T-cell (primary cell): Measurements from ENCODE around the gene TNK1. TPM values are rescaled to one million over a fixed set of nuclear protein-coding genes. Genes with fewer than 3 reads are reported as not detected.

Experiments used
- ATAC-seq, 4 experiments: fragments of 200-7000 bp in 3 of 4; fragments of 150-1000 bp in 1 of 4; cut with Tn5 transposase; replicated peaks in 1 of 4; 1 replicate in 3 of 4; 2 replicates in 1 of 4; pipeline ENCODE4 v1.10.0; 2021; ENCODE audit warnings: moderate library complexity in 3 of 4, mild to moderate bottlenecking in 2 of 4, moderate number of reproducible peaks in 1 of 4
- CTCF ChIA-PET, 2 donors: fragments of 300-600 bp; sonication (Branson Sonifier 250); formaldehyde crosslinking; loops; one replicate each; lab custom pipeline; 2022; ENCODE audit warnings: antibody characterized with exemption in 2 of 2; lab: Charles Lee
- POLR2A ChIA-PET, 2 donors: fragments of 300-600 bp; sonication (Branson Sonifier 250); formaldehyde crosslinking; loops; one replicate each; lab custom pipeline; 2022; ENCODE audit warnings: antibody characterized with exemption in 2 of 2; lab: Charles Lee
- DNase-seq, 35 experiments: peaks; one replicate each; pipeline versions ENCODE4 v3.0.0 to v3.0.0-alpha.2; 2013 to 2023
- H3K27ac ChIP-seq: one replicate; pipeline ENCODE4 v1.5.1; 2013; ENCODE audit warnings: low read length
- H3K27me3 ChIP-seq, 2 experiments: replicated peaks in 1 of 2; 1 replicate in 1 of 2; 2 replicates in 1 of 2; pipeline versions ENCODE4 v1.6.1 to v1.7.0; 2013; ENCODE audit warnings: low read length in 1 of 2, mixed read lengths in 1 of 2; ENCODE audit not compliant: control insufficient read depth in 2 of 2, insufficient read depth in 2 of 2; ENCODE audit errors: extremely low read depth in 1 of 2
- H3K36me3 ChIP-seq, 2 donors: 1 replicate in 1 of 2; 2 replicates in 1 of 2; pipeline versions ENCODE4 v1.6.1 to v1.7.0; 2013; ENCODE audit warnings: low read length in 1 of 2; ENCODE audit not compliant: control insufficient read depth in 2 of 2, insufficient read depth in 1 of 2; ENCODE audit errors: extremely low read depth in 1 of 2
- H3K4me1 ChIP-seq, 2 experiments: 1 replicate in 1 of 2; 2 replicates in 1 of 2; pipeline versions ENCODE4 v1.6.1 to v1.7.0; 2013; ENCODE audit warnings: low read length in 2 of 2, mixed read lengths in 1 of 2; ENCODE audit not compliant: insufficient read depth in 2 of 2, control insufficient read depth in 1 of 2; ENCODE audit errors: extremely low read depth in 1 of 2
- H3K4me3 ChIP-seq, 2 donors: 1 replicate in 1 of 2; 2 replicates in 1 of 2; pipeline versions ENCODE4 v1.5.1 to v1.7.0; 2013; ENCODE audit warnings: mild to moderate bottlenecking in 2 of 2, low read length in 1 of 2, moderate library complexity in 1 of 2; ENCODE audit not compliant: control insufficient read depth in 1 of 2; ENCODE audit errors: extremely low read depth in 1 of 2
- H3K9me3 ChIP-seq: 2 replicates; pipeline ENCODE4 v1.7.0; 2013
- H3K27ac Mint-ChIP-seq, 2 donors: one replicate each; pipeline ENCODE4 v1.8.0; 2020 to 2021; ENCODE audit warnings: mild to moderate bottlenecking in 2 of 2, mixed read lengths in 2 of 2
- H3K27me3 Mint-ChIP-seq, 2 donors: one replicate each; pipeline ENCODE4 v1.8.0; 2021 to 2022; ENCODE audit warnings: mixed read lengths in 2 of 2
- H3K36me3 Mint-ChIP-seq: one replicate; pipeline ENCODE4 v1.8.0; 2021; ENCODE audit warnings: mixed read lengths
- H3K4me1 Mint-ChIP-seq, 3 donors: one replicate each; pipeline ENCODE4 v1.8.0; 2020 to 2022; ENCODE audit warnings: mixed read lengths in 3 of 3, mild to moderate bottlenecking in 1 of 3
- H3K4me3 Mint-ChIP-seq, 3 donors: one replicate each; pipeline ENCODE4 v1.8.0; 2020 to 2022; ENCODE audit warnings: mild to moderate bottlenecking in 3 of 3, mixed read lengths in 3 of 3, moderate library complexity in 3 of 3
- H3K9me3 Mint-ChIP-seq, 3 donors: one replicate each; pipeline ENCODE4 v1.8.0; 2020 to 2022; ENCODE audit warnings: mixed read lengths in 3 of 3
- WGBS: methylation state at CpG from one replicate; pipeline ENCODE4 v1.1.5; 2013; ENCODE audit warnings: missing lambda C conversion rate; ENCODE audit not compliant: insufficient coverage; 5-methylcytosine and 5-hydroxymethylcytosine counted together
- total RNA-seq, 35 experiments: library from RNA in 6 of 35; stranded (reverse) in 6 of 35; fragments of 120-200 nt in 1 of 35; gene quantifications; one replicate each; pipeline versions ENCODE4 v1.2.1 to v1.2.4 and lab custom pipeline; 2013 to 2026

The TNK1 gene
- total RNA-seq, 5 donors from 2014 or later (not counting 1 experiment from before 2014, with no cell fraction given) = 5.7 to 18.3 (median 16.0) TPM

GRCh38 chr17:7394452-7395191 is 13.7 kb downstream of the TNK1 start, which contains the start of gene PLSCR3:
PLSCR3 (minus strand) TSS chr17:7394525; CDS start chr17:7394110, 415 bp downstream.
- peak within 1 kb of the TSS; percentile 90 to 92 for H3K27ac Mint-ChIP-seq
- peaks cover 13 to 31% of the 10 kb centered on the region in 2 donors for H3K36me3 ChIP-seq
- WGBS = under 1% methylated on average over 71 of the region's 71 CpGs
- peak; percentile 40 to 87 (median 75) for DNase-seq
- H3K4me3 ChIP-seq = peak within 1 kb of the TSS; percentile 80 to 97
- peak; percentile 86 to 93 (median 90) for ATAC-seq
- peak within 1 kb of the TSS; percentile 91 to 96 (median 93) for H3K4me3 Mint-ChIP-seq
- H3K4me1 ChIP-seq = peaks cover 10 to 50% of the 10 kb centered on the region in 2 experiments
- peak within 1 kb of the TSS; percentile 66 for H3K27ac ChIP-seq
- no peaks in the 10 kb centered on the region for H3K9me3 Mint-ChIP-seq
- POLR2A ChIA-PET = interaction anchor here in 1 of 2 donors (1.0 kb wide), 1 partner anchor 9 kb away, joined by 5 read pairs; the partner anchor contains the start of gene TMEM256
- no peaks in the 10 kb centered on the region for H3K27me3 ChIP-seq
- H3K4me1 Mint-ChIP-seq = peaks cover 32 to 41% (median 39%) of the 10 kb centered on the region in 3 donors
- no peaks in the 10 kb centered on the region for H3K27me3 Mint-ChIP-seq
- peaks cover 14% of the 10 kb centered on the region for H3K36me3 Mint-ChIP-seq
- no peaks in the 10 kb centered on the region for H3K9me3 ChIP-seq
- CTCF ChIA-PET = interaction anchor here in 1 of 2 donors (0.6 kb wide), 2 partner anchors 9 to 1525 kb away, joined by 3 read pairs; partner anchors contain the start of gene TMEM256

GRCh38 chr17:7396147-7396546 is 15.3 kb downstream of the TNK1 start:
- Histone ChIP-seq H3K9me3 (no peaks in the 10 kb centered on the region), H3K4me1 (peaks cover 8 to 35% of the 10 kb centered on the region in 2 experiments), H3K36me3 (peaks cover 0 to 15% of the 10 kb centered on the region in 2 donors), H3K27me3 (no peaks in the 10 kb centered on the region), H3K27ac (no peak overlapping the region), H3K4me3 (no peak overlapping the region)
- DNase-seq (no peak), ATAC-seq (no peak)
- H3K27me3 Mint-ChIP-seq = no peaks in the 10 kb centered on the region
- H3K36me3 Mint-ChIP-seq = peaks cover 9% of the 10 kb centered on the region
- H3K4me3 Mint-ChIP-seq = peak overlapping the region in 1 of 3 donors; percentile 28
- 94% methylated on average over 3 of the region's 4 CpGs for WGBS
- no peaks in the 10 kb centered on the region for H3K9me3 Mint-ChIP-seq
- POLR2A ChIA-PET = no interaction called here
- peaks cover 27 to 30% (median 29%) of the 10 kb centered on the region in 3 donors for H3K4me1 Mint-ChIP-seq
- CTCF ChIA-PET = no interaction called here
- H3K27ac Mint-ChIP-seq = peak overlapping the region in 1 of 2 donors; percentile 48

GRCh38 chr17:7398612-7399011 is 17.7 kb downstream of the TNK1 start:
- no peaks in the 10 kb centered on the region for H3K9me3 ChIP-seq
- Mint-ChIP-seq H3K4me3 (no peak overlapping the region), H3K4me1 (peaks cover 17 to 18% (median 18%) of the 10 kb centered on the region in 3 donors), H3K27me3 (no peaks in the 10 kb centered on the region), H3K27ac (no peak overlapping the region), H3K9me3 (no peaks in the 10 kb centered on the region), H3K36me3 (peaks cover 3% of the 10 kb centered on the region)
- H3K4me3 ChIP-seq = no peak overlapping the region
- POLR2A ChIA-PET = interaction anchor here (0.7 kb wide), 2 partner anchors 14 to 24 kb away, joined by 4 read pairs; no protein-coding TSS in a partner anchor
- DNase-seq (no peak), ATAC-seq (no peak)
- CTCF ChIA-PET = interaction anchor here (0.6 to 1.1 kb wide), 3 partner anchors 14 to 762 kb away, joined by 3 to 4 read pairs (median 3); no protein-coding TSS in a partner anchor
- no peak overlapping the region for H3K27ac ChIP-seq
- no peaks in the 10 kb centered on the region for H3K27me3 ChIP-seq
- WGBS = no CpG with 5 or more reads among the region's 2 CpGs
- no peaks in the 10 kb centered on the region for H3K36me3 ChIP-seq
- peaks cover 2 to 19% of the 10 kb centered on the region in 2 experiments for H3K4me1 ChIP-seq

GRCh38 chr17:7403043-7403726 is 22.3 kb downstream of the TNK1 start:
- peak in 13 of 35 experiments; percentile 12 to 46 (median 25) for DNase-seq
- H3K27ac ChIP-seq = peak overlapping the region; percentile 84
- H3K27ac Mint-ChIP-seq = peak overlapping the region; percentile 72 to 96

GRCh38 chr17:7403727-7403976 is 22.8 kb downstream of the TNK1 start:
- ATAC-seq = no peak
- no peaks in the 10 kb centered on the region for H3K9me3 Mint-ChIP-seq
- Histone ChIP-seq H3K36me3 (no peaks in the 10 kb centered on the region), H3K9me3 (no peaks in the 10 kb centered on the region), H3K27ac (peak overlapping the region; percentile 84), H3K27me3 (peaks cover 0 to 8% of the 10 kb centered on the region in 2 experiments), H3K4me1 (peaks cover 2 to 29% of the 10 kb centered on the region in 2 experiments), H3K4me3 (peak overlapping the region; percentile 92 to 93)
- CTCF ChIA-PET = interaction anchor here in 1 of 2 donors (0.6 to 1.0 kb wide), 8 partner anchors 10 to 283 kb away, joined by 3 to 21 read pairs (median 4); partner anchors contain the start of genes PLSCR3, SAT2, TMEM102 and TP53
- H3K27me3 Mint-ChIP-seq = peaks cover 0 to 1% of the 10 kb centered on the region in 2 donors
- no peak for DNase-seq
- POLR2A ChIA-PET = interaction anchor here (0.5 to 1.0 kb wide), 9 partner anchors 9 to 213 kb away, joined by 3 to 8 read pairs (median 4); partner anchors contain the start of genes FXR2 (in 1 of the 2), GPS2 (in 1 of the 2), PLSCR3 (in 1 of the 2) and TMEM102 (in 1 of the 2)
- 0% methylated on average over 6 of the region's 13 CpGs for WGBS
- H3K4me3 Mint-ChIP-seq = peak overlapping the region; percentile 90 to 95 (median 94)
- H3K4me1 Mint-ChIP-seq = peaks cover 12 to 21% (median 15%) of the 10 kb centered on the region in 3 donors
- H3K36me3 Mint-ChIP-seq = peaks cover 3% of the 10 kb centered on the region
- peak overlapping the region; percentile 87 to 96 for H3K27ac Mint-ChIP-seq

More at GRCh38 chr17:7403043-7403726, 22.3 kb downstream of the TNK1 start:
- Mint-ChIP-seq H3K27me3 (peaks cover 0 to 1% of the 10 kb centered on the region in 2 donors), H3K9me3 (no peaks in the 10 kb centered on the region), H3K4me3 (peak overlapping the region; percentile 90 to 95 (median 94)), H3K36me3 (peaks cover 3% of the 10 kb centered on the region), H3K4me1 (peaks cover 12 to 21% (median 15%) of the 10 kb centered on the region in 3 donors)
- ChIA-PET POLR2A (interaction anchor here (0.5 to 1.0 kb wide), 4 partner anchors 32 to 144 kb away, joined by 3 read pairs; no protein-coding TSS in a partner anchor), CTCF (interaction anchor here in 1 of 2 donors (0.6 kb wide), 1 partner anchor 248 kb away, joined by 3 read pairs; no protein-coding TSS in a partner anchor)
- ATAC-seq = no peak
- no peaks in the 10 kb centered on the region for H3K9me3 ChIP-seq
- WGBS = 86% methylated on average over 4 of the region's 16 CpGs
- H3K4me3 ChIP-seq = peak overlapping the region; percentile 92 to 93
- peaks cover 2 to 26% of the 10 kb centered on the region in 2 experiments for H3K4me1 ChIP-seq
- H3K36me3 ChIP-seq = no peaks in the 10 kb centered on the region
- H3K27me3 ChIP-seq = peaks cover 0 to 8% of the 10 kb centered on the region in 2 experiments
